Activated T-cell treated with anti-CD3 and anti-CD28 coated beads, Interleukin-2, amount 50 U/mL, for 4 hours (primary cell): ENCODE data around the gene PHACTR1. TPM values are rescaled to one million over a fixed set of nuclear protein-coding genes. Genes with fewer than 3 reads are reported as not detected.

Experiments used
- ATAC-seq, 2 donors: fragments of 200-7000 bp; cut with Tn5 transposase; one replicate each; pipeline ENCODE4 v1.10.0; 2021
- DNase-seq: peaks from one replicate; pipeline ENCODE4 v3.0.0-alpha.2; 2020
- H3K27me3 Mint-ChIP-seq: one replicate; pipeline ENCODE4 v1.8.0; 2021; ENCODE audit warnings: low read depth, mixed read lengths
- H3K36me3 Mint-ChIP-seq: one replicate; pipeline ENCODE4 v1.8.0; 2022; ENCODE audit warnings: mixed read lengths; ENCODE audit not compliant: insufficient read depth
- H3K4me1 Mint-ChIP-seq: one replicate; pipeline ENCODE4 v1.8.0; 2021; ENCODE audit warnings: low read depth, mixed read lengths
- H3K4me3 Mint-ChIP-seq: one replicate; pipeline ENCODE4 v1.8.0; 2021; ENCODE audit warnings: mild to moderate bottlenecking, moderate library complexity, mixed read lengths
- H3K9me3 Mint-ChIP-seq: one replicate; pipeline ENCODE4 v1.8.0; 2021; ENCODE audit warnings: mixed read lengths
- total RNA-seq, 3 donors: library from RNA; stranded (reverse); gene quantifications; one replicate each; pipeline ENCODE4 v1.2.1, GENCODE V29; 2021

Gene PHACTR1
- total RNA-seq, 3 donors from 2014 or later = 0.26 to 1.1 (median 0.30) TPM

DNA sequence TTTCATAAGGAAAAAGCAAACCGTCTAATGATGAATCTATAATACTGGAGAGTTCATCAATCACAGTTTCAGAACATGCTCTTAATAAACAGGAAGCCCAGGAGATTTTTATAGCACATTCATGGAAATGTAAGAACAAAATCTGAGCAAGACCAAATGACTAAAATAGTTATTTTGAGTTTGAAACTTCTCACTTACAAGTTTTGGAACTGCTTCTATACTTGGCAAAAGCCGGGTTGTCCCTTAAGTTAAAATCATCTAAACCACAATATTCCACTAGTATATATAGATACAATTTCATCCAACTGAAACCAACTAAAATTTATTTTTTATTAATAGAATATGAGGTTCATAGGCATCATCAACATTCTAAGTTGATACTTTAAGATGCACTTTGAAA lies 268.2 kb downstream of the PHACTR1 start:
- no peak for ATAC-seq
- no peaks in the 10 kb centered on the region for H3K36me3 Mint-ChIP-seq

DNA sequence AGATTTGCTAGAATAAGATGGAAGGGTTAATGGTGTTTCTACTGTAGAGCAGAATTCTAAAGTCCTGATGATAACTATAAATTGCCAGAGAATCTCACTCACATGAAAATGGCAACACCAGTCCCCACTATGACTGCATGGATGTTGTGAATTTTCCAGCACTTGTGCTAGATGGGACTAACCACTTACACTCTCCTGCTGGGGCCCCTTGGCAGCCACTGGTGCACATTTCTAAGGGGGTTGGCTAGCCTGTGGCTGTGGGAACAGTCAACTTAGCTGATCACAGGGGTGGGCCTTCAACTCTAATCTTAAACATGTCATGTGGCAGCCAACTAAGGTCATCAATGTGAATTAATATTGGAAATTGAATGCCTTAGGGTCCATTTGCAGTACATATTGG lies 271.2 kb downstream of the PHACTR1 start:
- Mint-ChIP-seq H3K4me3 (no peak overlapping the region), H3K36me3 (no peaks in the 10 kb centered on the region)

More for the DNA sequence above, 268.2 kb downstream of the PHACTR1 start:
- no peaks in the 10 kb centered on the region for H3K4me1 Mint-ChIP-seq
- H3K4me3 Mint-ChIP-seq = no peak overlapping the region
- H3K27me3 Mint-ChIP-seq = no peaks in the 10 kb centered on the region
- no peak for DNase-seq
- no peaks in the 10 kb centered on the region for H3K9me3 Mint-ChIP-seq

DNA sequence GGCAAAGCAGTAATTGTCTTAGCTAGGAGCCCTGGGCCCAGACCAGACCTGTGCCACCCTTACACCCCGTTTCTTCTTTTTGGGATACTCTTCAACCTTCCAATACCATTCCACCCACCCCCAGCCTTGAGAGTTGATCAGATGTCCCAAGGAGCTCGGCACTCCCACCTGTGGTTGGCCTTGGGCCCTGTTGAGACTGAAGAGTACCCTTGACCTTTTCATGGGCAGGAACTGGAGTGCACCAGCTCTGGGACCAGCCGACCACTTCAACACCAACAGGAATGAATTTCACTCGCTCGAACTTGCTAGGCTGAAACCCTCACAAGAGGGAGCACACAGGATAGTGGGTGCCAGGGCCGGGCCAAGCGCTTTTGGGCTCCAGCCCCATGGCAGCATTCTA lies 273.6 kb downstream of the PHACTR1 start:
- peaks cover 18% of the 10 kb centered on the region for H3K9me3 Mint-ChIP-seq
- H3K4me1 Mint-ChIP-seq = no peaks in the 10 kb centered on the region
- no peaks in the 10 kb centered on the region for H3K36me3 Mint-ChIP-seq
- peaks cover 6% of the 10 kb centered on the region for H3K27me3 Mint-ChIP-seq
- ATAC-seq (no peak), DNase-seq (no peak)
- no peak overlapping the region for H3K4me3 Mint-ChIP-seq

More for the DNA sequence above, 271.2 kb downstream of the PHACTR1 start:
- DNase-seq (no peak), ATAC-seq (no peak)
- no peaks in the 10 kb centered on the region for H3K4me1 Mint-ChIP-seq
- no peaks in the 10 kb centered on the region for H3K9me3 Mint-ChIP-seq
- H3K27me3 Mint-ChIP-seq = no peaks in the 10 kb centered on the region

DNA sequence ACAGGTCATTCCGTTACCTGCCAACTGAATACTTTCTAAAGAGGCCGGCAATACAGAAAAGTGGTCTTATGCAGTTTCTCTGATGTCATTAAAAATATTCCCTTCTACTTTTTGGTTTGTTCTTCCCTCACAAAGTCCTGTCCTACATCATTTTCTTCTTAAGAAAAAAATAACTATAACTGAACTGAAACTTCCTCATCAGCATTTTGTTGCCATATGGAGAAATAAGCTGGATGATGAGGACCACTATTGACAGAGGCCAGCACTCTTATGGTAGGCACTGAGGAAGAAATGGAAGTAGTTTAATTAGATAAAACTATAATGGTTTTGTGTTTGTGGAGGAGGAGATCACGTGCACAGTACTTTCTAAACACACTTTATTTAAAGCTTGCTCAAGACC lies 274.9 kb downstream of the PHACTR1 start:
- DNase-seq = no peak

DNA sequence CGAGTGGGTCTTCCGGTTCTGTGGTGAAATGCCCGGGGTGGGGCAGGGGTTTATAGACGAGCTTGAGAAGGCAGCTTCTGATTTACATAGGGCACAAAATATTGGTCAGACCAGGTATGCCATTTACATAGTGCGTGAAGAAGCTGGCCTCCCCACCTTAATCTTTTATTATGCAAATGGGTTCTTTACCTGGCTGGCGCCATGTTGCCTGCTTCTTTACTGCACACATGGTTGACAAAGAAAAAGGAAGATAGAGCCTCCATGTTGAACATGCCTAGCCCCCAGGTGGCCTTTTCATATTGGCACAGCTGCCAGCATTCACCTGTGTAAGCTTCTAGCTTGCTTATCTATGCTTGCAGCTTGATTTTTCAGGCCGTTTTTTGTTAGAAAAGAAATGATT lies 276.2 kb downstream of the PHACTR1 start:
- no peaks in the 10 kb centered on the region for H3K4me1 Mint-ChIP-seq
- H3K4me3 Mint-ChIP-seq = no peak overlapping the region
- H3K27me3 Mint-ChIP-seq = peaks cover 6% of the 10 kb centered on the region
- no peak for DNase-seq
- no peaks in the 10 kb centered on the region for H3K36me3 Mint-ChIP-seq
- H3K9me3 Mint-ChIP-seq = peaks cover 18% of the 10 kb centered on the region
- ATAC-seq = no peak

More for the DNA sequence above, 274.9 kb downstream of the PHACTR1 start:
- no peak for ATAC-seq
- peaks cover 18% of the 10 kb centered on the region for H3K9me3 Mint-ChIP-seq
- H3K36me3 Mint-ChIP-seq = no peaks in the 10 kb centered on the region
- no peaks in the 10 kb centered on the region for H3K4me1 Mint-ChIP-seq
- H3K27me3 Mint-ChIP-seq = peaks cover 6% of the 10 kb centered on the region
- no peak overlapping the region for H3K4me3 Mint-ChIP-seq

DNA sequence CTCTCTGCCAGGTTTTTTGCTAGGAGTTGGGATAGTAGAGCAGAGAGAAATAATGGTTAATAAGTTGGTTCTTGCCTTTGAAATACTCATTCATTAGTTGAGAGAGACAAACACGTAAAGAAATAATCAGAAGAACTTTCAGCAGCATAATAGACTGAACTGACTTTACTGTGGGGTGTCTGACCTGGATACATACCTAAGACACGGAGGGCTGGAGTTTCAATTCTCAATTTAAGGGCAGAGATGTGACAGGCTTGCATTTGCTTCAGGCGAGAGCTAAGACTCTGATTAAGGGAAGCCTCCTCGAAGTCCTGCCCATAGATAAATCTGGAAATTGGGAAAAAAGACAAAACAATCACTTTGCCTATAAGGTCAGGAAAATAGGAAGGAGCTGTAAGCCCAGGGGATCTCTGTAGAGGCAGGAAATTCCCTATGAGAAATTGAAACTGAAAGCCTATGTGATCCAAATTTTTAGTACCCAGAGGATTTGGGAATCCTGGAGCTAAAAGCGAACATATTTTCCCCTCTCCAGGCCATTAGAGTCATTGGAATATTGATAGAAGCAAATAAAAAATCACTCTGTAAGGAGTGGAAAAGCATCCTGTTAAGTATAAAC lies 276.8 kb downstream of the PHACTR1 start:
- Mint-ChIP-seq H3K4me3 (no peak overlapping the region), H3K9me3 (peaks cover 18% of the 10 kb centered on the region)

DNA sequence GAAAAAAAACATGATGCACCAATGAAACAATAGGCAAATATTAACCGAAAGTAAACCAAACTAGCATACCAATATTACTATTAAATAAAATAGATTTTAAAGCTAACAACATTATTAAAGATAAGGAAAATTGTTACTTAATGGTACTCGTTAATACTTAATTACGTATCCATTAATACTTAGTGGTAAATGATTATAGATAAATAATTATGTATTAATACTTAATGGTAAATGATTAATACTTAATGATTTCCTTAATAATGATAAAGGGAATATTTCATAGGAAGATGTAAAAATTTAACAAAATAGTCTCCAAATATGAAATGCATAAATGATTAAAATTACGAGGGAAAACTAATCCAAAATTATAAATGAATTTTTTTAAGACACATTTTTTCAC lies 278.9 kb downstream of the PHACTR1 start:
- H3K27me3 Mint-ChIP-seq = peaks cover 6% of the 10 kb centered on the region

More for the DNA sequence above, 276.8 kb downstream of the PHACTR1 start:
- DNase-seq (no peak), ATAC-seq (no peak)
- Mint-ChIP-seq H3K4me1 (no peaks in the 10 kb centered on the region), H3K36me3 (no peaks in the 10 kb centered on the region), H3K27me3 (peaks cover 6% of the 10 kb centered on the region)

DNA sequence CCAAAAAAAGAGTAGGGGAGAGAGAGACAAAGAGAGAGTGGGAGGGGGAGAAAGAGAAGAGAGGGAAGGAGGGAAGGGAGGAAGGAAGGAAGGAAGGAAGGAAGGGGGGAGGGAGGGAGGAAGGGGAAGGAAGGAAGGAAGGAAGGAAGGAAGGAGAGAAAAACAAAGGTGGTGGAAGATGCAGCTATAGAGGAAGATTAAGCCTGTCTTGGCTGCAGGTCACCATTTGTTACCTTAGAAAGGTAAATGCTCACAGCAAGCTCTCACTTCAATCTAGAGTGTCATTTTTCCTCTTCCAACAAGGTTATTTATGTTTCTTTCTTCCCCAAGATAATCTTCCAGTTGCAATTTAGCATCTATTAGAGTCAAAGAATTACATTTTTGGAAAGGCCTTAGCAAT lies 284.0 kb downstream of the PHACTR1 start:
- Mint-ChIP-seq H3K4me3 (no peak overlapping the region), H3K9me3 (no peaks in the 10 kb centered on the region), H3K36me3 (no peaks in the 10 kb centered on the region)

More for the DNA sequence above, 278.9 kb downstream of the PHACTR1 start:
- H3K9me3 Mint-ChIP-seq = peaks cover 18% of the 10 kb centered on the region
- DNase-seq (no peak), ATAC-seq (no peak)
- no peak overlapping the region for H3K4me3 Mint-ChIP-seq
- no peaks in the 10 kb centered on the region for H3K4me1 Mint-ChIP-seq
- H3K36me3 Mint-ChIP-seq = no peaks in the 10 kb centered on the region

DNA sequence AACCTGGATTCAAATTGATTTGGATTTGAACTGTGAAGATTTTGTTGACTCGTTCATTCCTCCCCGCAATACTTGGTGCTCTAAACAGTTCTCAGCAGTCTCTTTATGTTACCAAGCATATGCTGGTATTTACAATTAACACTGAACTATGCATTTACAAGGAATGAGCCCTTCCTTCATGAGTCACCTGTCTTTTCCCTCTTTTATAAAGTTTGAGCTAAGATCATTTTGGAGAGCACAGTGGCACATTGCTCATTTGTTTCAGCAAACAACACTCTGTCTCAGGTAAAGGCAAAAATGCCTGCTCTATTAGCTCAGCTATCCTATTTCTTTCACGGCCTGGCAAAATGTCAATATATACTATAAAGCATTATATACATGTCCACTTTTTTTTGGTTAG lies 285.4 kb downstream of the PHACTR1 start:
- DNase-seq = no peak
- no peaks in the 10 kb centered on the region for H3K4me1 Mint-ChIP-seq
- no peak for ATAC-seq
- no peaks in the 10 kb centered on the region for H3K36me3 Mint-ChIP-seq
- no peak overlapping the region for H3K4me3 Mint-ChIP-seq
- no peaks in the 10 kb centered on the region for H3K9me3 Mint-ChIP-seq
- peaks cover 5% of the 10 kb centered on the region for H3K27me3 Mint-ChIP-seq

More for the DNA sequence above, 284.0 kb downstream of the PHACTR1 start:
- H3K4me1 Mint-ChIP-seq = no peaks in the 10 kb centered on the region
- no peak for ATAC-seq
- peaks cover 2% of the 10 kb centered on the region for H3K27me3 Mint-ChIP-seq
- no peak for DNase-seq

DNA sequence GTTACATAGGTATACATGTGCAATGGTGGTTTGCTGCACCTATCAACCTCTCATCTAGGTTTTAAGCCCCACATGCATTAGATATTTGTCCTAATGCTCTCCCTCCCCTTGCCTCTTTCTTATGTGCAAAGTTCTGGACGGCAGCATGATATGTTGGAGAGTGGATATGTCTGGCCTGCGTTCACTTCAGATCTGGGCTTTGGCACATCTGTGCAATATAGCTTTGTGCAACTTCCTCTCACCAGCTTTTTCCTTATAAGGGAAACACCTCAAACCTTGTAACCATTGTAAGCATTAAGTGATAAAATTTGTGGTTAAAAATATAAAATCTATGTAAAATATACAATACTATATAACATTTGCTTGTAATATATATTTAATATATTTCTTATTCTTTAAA lies 288.0 kb downstream of the PHACTR1 start:
- Mint-ChIP-seq H3K4me1 (no peaks in the 10 kb centered on the region), H3K9me3 (no peaks in the 10 kb centered on the region), H3K36me3 (no peaks in the 10 kb centered on the region), H3K4me3 (no peak overlapping the region), H3K27me3 (peaks cover 14% of the 10 kb centered on the region)
- ATAC-seq (no peak), DNase-seq (no peak)

DNA sequence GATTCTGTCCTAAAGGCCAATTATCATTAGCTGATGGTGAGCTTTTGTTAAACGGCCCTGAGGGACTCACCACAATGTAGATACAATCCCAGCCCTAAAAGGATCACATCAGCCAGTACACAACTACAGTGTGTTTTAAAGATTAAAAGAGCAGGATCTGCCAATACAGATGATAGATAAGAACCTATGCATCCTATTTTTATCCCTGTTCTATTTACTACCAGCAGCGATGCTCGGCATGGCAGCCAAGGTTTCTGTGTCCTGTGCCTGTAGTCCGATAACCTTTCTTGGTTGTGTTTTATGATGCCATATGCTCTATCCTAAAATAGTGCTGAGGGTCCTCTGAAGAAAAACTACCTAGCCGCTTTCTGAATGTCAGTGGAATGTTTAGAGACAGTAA lies 289.4 kb downstream of the PHACTR1 start:
- no peaks in the 10 kb centered on the region for H3K9me3 Mint-ChIP-seq
- no peaks in the 10 kb centered on the region for H3K36me3 Mint-ChIP-seq
- ATAC-seq (no peak), DNase-seq (no peak)
- no peak overlapping the region for H3K4me3 Mint-ChIP-seq
- H3K27me3 Mint-ChIP-seq = peaks cover 25% of the 10 kb centered on the region
- no peaks in the 10 kb centered on the region for H3K4me1 Mint-ChIP-seq

DNA sequence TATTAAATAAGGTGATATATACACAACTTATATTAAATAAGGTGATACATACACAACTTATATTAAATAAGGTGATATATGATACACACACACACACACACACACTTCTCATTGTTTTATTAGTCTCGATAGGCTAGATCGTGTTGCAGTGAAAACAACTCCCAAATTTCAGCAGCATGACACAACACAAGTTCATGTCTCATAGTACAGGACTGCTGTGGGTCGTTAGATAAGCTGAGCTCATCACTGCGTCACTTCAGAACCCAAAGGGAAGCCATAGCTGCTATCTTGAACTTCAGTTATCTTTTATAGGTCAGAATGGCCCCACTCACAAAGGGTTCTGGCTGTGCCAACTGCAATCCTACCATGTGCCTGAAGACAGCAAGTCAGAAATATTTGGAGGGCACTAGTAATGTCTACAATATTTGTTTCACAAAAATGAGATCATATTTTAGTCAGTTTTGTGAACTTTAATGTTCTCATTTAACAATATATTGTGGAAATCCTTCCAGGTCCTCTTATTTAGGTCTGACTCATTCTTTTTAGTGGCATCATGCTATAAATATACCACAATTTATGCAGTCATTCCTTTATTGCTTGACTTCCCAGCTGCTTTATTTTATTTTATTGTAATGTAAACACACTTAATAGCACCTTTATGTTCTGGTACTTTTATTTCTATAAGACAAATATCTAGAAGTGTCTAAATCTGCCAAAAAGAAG lies 290.2 kb downstream of the PHACTR1 start:
- Mint-ChIP-seq H3K9me3 (no peaks in the 10 kb centered on the region), H3K27me3 (peaks cover 31% of the 10 kb centered on the region), H3K4me3 (no peak overlapping the region), H3K36me3 (no peaks in the 10 kb centered on the region), H3K4me1 (no peaks in the 10 kb centered on the region)
- DNase-seq (no peak), ATAC-seq (no peak)

DNA sequence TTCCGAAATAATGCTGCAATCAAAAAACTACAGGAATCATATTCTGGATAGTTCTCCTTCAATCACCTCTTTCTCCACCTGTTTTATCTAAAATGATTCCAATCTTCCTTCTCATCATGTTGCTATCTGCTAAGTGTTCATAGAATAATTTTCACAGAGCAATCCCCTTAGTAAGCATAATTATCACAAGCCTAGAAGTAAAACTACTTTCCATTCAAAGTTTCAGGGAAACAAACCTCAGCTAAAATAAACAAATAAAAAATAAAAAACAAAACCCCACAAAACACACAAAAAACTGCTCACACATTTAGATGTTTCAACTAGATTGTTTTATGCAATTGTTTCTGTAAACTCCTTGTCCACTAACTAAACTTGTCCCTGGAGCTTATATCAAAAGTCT lies 291.2 kb downstream of the PHACTR1 start:
- Mint-ChIP-seq H3K27me3 (peaks cover 40% of the 10 kb centered on the region), H3K4me1 (peaks cover 1% of the 10 kb centered on the region), H3K4me3 (no peak overlapping the region), H3K36me3 (no peaks in the 10 kb centered on the region), H3K9me3 (no peaks in the 10 kb centered on the region)
- DNase-seq = no peak
- no peak for ATAC-seq

DNA sequence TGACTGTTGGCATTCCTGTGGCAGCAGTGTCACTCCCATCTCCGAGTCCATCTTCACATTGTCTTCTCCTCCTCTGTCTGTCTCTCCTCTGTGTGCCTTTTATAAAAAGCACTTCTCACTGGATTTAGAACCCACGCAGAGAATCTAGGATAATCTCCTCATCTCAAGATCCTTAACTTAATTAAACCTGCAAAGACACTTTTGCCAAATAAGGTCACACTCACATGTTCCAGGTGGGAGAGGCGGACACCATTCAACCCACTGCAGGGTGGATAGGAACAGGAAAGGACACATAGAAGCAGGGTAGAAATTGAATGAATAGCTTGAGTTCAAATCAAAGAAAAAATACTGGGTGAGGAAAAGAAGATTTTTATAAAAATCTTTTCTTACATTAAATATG lies 292.5 kb downstream of the PHACTR1 start:
- Mint-ChIP-seq H3K36me3 (no peaks in the 10 kb centered on the region), H3K4me3 (no peak overlapping the region), H3K4me1 (peaks cover 8% of the 10 kb centered on the region), H3K9me3 (no peaks in the 10 kb centered on the region), H3K27me3 (peaks cover 48% of the 10 kb centered on the region)
- no peak for DNase-seq
- no peak for ATAC-seq

DNA sequence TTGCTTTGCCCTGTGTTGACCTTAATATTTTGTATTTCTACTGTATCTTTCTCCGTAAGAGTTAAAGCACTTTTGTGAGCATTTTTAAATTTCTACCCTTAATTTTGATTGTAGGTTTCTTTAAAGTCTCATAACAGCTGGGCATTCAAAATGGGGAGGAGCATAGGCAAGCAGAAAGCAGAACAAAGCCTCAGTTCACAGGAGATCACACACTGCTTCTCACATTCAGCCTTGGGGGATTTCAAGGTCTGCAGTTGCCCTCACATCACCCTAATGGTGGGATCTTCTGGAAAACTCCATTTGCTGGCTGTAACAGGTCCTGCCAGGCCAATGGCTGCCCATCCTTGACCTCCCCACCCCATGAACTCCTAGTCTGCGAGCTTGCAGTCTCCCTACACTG lies 292.9 kb downstream of the PHACTR1 start:
- DNase-seq (no peak), ATAC-seq (no peak)
- Mint-ChIP-seq H3K27me3 (peaks cover 51% of the 10 kb centered on the region), H3K36me3 (no peaks in the 10 kb centered on the region), H3K9me3 (no peaks in the 10 kb centered on the region), H3K4me1 (peaks cover 8% of the 10 kb centered on the region), H3K4me3 (no peak overlapping the region)
